Activated T-cell treated with anti-CD3 and anti-CD28 coated beads, Interleukin-2, amount 50 U/mL, for 1 hour (primary cell): ENCODE measurements around the gene SLX9.
"Not testable (repeated sequence)": the region's sequence is repeated elsewhere in the genome, so short reads cannot be mapped to it uniquely, and the experiment has no call there.

Experiments used
- DNase-seq: peaks from one replicate; pipeline ENCODE4 v3.0.0-alpha.2; 2020

SLX9 gene

DNA sequence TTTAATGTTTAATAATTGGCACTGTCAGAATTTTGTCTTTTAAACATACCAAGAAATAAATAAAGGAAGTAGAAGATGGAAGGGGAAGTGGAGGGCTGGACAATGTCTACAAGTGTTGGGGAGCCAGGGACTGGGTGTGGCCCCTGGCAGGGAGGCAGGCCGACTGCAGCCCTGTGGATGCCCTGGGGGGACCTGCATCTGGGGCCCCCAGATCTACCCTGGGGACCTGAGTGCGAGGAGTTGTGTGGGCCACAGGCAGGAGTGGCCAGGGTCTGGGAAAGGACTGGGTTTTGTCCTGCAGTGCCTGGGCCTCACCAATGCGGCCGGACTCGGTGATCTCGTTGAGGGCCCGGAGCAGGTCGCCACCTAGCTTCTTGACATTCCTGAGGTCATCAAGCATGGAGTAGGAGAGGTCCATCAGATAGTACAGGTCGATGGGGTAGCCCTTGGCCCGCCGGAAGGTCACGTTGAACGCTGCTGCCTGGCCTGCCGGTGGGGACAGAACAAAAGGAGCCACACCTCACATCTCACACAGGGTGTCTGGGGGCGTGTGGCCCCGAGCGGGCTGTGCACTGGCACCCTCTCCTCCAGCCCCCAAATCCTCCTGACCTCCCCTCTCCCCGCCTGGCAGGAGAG is 36.7 kb upstream of the SLX9 start:
- DNase-seq = no peak

DNA sequence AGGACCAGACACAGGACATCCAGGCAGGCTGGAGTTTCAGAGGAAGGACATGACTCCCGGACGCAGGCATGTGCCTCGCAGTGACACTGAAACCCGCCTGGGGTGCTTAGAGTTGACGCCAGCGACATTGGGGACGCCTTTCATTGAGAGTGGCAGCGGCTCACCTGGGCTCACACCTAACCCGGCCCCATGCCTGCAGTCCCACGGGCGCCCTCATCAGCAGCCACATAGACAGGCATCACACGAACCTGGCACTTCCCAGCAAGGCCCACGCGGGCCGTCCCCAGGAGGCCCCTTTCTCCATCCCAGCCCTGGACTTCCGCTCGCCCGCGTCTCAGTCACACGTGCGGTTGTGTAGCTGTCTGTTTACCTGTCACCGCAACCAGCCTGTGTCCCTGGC is 36.1 kb upstream of the SLX9 start:
- DNase-seq = no peak

DNA sequence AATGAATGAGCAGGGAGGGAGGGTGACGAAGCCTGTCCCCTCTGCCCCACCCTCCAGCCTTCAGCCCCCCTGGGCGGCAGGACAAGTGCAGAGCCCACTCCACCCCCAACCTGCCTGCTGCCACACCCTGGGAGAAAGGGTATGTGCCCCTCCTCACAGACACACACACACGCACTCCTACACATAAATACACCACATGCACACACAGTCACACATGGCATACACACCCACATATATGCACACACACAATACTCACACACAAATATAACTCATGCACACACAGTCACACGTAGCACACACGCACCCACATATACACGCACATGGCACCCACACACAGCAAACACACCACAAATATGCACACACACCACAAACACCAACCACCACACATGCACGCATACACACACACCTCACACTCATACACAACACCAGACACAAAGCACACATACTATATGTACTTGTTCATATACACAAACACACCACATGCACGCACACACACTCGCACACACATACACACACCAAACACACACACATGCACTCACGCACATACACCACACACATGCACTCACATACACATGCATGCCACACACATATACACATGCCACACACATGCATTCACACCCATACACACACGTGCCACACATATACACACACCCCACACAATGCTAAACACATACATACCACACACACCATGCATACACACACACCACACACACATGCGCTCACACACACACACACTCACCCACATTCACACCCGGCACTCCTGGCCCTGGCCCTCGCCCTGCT is 35.5 kb upstream of the SLX9 start:
- DNase-seq = no peak

DNA sequence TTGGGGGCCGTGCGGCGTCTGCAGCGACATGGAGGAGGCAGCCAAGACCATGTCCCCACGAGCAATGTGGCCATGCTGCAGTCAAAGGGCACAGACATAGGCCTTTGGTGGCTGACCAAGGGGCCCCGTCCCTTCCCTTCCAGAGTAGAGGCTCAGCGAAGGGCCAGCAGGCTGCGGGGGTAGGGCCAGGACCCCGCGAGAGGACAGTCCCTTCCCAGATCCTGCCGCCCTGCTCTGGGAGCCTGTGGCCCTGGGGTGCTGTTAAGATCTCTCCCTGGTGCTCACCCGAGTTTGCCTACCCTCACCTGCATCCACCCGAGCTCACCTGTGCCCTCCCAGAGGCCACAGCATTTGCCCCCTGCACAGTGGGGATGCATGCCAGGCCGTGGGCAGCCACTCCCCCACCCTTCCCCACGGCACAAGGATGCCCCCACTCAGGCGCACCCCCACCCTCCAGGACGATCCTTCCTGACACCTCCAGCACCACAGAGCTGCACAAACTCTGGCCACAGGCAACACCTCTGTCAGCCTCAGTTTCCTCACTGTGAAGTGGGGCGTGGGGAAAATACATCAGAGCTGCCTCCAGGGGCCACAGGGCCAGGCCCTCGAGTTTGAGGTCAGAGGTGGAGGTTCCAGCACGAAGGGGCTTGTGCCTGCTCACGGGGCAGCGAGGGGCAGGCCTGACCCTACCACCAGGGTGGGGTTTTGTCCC is 34.7 kb upstream of the SLX9 start:
- no peak for DNase-seq

DNA sequence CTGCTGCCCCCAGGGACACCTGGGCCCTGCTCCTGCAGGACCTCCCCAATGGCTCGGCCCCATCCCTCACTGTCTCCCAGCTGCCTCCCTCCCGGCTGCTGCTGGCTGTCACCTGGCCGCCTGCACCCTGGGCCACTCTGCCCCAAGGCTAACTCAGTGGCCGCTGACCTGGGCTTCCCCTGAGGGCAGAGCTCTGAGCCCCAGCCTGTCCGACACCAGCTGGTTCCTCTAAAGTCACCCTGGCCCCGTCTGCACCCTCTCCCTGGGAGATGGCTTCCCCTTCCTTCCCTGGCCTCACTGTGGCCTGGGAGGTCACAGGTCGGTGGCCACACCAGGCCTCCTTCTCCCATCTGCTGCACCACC is 34.1 kb upstream of the SLX9 start:
- DNase-seq = no peak

DNA sequence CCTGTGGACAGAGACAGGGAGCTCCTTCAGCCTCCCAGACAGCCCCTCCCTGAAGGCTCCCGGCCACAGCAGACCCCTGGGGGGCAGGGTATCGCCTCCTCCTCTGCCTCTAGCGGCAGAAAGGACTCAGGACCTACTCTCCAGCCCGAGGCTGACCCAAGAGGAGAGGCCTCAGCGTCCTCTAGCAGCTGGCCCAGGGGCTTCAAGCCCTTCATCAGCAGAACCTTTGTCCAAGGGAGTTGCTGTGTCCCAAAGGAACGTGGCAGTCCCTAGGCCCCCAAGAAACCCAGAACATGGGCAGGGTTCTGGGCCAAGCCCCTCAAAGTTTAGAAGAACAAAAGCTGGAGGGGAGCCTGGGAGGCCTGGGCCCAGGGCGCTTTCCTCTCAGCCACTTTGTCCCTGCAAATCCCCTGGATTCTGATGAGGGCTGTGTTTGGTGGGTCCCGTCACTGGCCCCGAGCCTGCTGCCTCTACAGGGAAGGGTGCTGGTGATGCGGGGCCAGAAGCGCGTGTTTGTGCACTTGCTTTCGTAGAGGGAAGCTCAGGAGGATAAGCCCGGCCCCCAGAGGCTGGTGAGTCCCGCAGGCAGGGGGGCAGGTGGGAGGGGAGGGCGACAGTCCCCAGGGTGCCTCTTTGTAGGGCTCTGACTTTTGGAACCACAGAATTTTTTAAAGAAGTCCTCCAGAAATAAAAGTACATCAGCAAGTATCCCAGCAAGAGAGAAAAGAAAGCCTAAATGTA is 32.4 kb upstream of the SLX9 start:
- no peak for DNase-seq

DNA sequence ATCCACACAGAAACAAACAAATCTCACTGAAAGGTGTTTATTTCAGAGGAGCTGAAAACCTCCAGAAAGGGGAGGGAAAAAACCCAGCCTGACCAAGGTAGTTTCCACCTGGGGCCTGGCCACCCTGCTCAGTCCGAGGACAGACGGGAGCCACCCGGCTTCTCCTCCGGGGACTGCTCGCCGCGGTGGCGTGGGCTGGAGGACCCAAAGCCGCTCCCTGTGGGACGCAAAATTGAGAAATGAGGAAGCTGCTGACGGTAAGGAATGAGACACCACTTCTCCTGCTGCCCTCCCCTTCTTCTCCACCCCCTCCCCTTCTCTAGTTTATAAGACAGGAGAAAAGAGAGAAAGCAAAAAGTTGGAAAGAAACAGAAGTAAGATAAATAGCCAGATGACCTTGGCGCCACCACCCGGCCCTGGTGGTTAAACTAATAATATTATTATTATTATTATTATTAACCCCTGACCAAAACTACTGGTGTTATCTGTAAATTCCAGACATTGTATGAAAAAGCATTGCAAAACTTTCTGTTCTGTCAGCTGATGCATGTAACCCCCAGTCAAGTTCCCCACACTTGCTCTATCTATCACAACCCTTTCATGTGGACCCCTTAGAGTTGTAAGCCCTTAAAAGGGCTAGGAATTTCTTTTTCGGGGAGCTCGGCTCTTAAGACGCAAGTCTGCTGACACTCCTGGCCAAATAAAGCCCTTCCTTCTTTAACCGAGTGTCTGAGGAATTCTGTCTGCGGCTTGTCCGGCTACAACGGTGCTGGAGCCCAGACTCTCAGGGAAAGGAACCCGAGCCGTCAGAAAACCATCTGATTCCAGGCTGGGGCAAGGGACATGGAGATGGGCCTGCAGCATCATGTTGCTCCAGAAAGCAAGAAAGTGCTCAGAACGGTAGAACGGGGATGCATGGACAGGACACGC is 31.6 kb upstream of the SLX9 start:
- DNase-seq = no peak

DNA sequence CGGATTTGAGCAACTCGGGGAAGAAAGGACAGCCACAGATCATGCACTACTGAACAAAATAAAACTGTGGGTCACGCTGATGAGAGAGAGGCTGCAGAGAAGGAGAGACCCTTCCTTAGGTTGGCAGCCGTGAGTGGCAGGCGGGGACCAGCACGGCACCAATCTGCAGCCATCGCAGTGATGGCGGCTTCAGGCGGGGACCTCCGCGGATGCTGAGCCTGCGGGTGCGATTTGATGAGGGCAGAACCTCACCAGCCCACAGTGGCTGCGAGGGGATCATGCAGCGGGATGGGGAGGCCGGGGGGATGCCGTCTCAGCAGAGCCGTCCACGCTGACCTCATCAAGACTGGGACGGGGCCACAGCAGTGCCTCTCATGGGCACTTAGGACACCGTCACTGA is 30.9 kb upstream of the SLX9 start:
- DNase-seq = no peak

DNA sequence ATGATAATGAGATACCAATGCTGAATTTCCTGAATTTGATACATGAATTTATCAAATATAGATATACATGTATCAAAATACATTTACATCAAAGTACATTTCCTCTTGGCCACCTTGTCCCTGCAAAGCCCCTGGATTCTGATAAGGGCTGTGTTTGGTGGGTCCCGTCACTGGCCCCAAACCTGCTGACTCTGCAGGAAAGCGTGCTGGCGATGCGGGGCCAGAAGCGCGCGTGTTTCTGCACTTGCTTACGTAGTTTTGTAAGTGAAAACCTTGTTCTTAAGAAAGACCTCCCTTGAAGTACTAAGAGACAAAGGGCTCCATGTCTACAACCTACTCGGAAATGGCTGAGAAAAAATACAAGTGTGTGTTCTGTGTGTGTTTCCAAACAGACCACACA is 30.1 kb upstream of the SLX9 start:
- no peak for DNase-seq

DNA sequence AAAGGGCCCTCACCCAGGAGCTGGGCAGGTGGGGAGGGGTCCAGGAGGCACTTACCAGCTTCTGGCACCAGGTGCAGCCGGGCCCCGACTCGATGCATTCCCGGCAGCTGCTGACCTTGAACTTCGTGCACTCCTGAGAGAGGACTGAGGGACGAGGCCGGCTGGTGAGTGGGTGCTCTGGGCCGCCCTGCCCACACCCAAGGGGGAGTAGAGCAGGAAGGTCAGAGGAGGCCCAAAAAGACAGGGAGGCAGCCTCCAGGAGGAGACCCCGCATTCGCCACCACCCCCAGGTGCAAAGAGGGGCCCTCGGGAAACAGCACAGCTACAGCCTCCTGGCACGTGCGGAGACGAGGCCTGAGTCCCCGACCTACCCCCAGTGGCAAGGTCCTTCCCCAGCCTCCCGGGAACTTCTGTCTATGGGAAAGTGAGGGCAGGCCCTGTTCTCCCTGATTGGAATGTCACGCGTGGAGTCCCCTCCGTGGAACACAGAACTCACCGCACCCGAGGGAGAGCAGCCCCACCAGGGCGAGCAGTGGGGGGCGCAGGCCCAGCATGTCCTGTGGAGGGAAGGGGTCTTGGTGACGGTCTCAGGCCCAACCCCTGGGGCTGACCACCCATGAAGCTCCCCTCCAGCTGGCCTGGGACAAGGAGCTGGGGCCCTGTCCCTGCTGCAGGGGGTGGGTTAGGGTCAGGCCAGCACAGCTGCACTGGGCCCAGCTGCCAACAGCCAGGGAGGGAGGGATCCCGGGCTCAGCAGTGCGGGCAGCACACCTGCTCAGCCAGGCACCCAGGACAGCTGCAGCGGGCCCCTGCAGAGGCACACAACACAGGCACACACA is 29.4 kb upstream of the SLX9 start:
- DNase-seq = no peak

DNA sequence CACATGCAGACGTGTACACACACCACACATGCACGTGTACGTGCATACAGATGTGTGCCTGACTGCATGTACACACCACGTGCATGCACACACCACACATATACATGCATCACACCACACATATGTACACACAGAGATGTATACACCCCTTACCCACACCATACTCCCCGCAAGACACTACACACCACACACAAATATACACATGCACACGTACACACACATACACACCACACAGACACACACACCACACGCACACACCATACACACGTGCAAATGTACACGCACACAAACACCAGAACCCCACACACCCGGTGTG is 28.8 kb upstream of the SLX9 start:
- no peak for DNase-seq

DNA sequence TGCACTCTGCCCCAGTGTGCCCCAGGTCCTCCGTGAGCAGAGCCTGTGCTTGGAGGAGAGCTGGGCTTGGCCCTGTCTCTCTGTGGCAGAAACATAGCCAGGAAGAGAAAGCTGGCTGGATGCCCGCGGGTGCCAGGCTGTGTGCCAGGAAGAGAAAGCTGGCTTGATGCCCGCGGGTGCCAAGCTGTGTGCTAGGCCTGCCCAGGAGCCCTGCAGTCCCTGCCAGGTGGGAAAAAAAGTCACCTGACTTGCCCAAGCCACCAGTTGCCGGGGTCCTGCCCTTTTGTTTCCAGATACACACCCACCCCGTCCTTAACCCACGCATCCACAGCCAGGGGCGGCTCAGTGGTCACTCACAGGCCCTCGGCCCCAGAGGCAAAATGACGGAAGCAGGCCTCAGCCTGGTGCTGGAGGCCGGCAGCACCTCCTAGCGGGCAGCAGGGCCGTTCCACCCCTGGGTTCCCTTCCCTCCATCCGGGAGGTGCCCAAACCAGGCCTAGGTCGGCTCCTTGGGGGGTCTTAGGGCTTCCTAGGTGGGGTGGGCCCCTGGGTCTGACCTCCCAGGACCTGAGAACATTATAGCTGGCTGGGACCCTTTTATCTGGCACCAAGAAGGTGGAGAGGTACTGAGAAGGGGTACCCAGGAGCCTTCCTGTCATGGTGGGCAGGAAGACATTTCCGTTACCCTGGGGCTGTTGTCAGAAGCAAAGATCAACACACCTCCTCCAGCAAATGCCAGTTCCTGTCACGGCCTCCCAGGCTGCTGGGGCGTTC is 28.3 kb upstream of the SLX9 start:
- peak; percentile 70 for DNase-seq

DNA sequence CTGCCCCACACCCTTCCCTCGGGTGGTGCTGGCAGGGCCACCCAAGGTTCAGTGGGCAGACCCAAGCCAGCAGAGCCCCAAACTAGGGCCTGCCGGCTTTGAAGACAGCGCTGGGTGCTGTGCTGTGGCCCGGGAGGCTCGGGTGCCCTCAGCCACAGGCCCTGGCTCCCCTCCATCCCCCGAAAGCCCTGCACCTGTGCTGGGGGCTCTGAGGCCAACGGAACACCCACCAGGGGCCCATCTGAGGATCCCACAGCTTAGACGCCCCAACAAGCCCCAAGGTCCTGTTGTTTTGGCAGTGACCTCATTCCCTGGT is 27.7 kb upstream of the SLX9 start:
- no peak for DNase-seq

DNA sequence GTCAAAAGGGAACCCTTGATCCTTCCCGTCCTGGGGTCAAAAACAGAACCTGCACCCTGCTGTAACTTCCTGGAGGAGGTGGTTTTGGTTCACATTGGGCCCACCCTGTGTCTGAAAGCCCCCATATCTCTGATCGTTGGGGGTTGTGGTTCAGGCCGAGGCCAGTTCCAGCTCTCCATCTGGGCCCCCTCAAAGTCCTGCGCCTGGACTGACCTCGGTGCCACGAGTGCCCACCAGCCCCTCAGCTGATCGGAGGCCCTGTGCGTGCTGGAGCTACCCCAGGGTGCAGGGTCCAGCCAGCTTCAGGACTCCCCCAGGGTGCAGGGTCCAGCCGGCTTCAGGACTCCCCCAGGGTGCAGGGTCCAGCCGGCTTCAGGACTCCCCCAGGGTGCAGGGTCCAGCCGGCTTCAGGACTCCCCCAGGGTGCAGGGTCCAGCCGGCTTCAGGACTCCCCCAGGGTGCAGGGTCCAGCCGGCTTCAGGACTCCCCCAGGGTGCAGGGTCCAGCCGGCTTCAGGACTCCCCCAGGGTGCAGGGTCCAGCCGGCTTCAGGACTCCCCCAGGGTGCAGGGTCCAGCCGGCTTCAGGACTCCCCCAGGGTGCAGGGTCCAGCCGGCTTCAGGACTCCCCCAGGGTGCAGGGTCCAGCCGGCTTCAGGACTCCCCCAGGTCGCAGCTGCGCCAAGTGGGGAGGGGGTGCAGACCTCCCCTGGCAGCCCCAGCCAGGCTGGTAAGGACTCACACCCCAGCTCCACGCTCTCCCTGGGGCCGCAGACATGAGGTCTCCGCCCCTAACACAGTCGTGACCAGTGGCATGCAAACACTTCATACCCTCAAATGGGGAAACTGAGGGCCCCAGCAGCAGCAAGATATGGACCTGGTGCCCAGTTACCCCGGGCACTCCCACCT is 27.1 kb upstream of the SLX9 start:
- DNase-seq = not testable (repeated sequence)

DNA sequence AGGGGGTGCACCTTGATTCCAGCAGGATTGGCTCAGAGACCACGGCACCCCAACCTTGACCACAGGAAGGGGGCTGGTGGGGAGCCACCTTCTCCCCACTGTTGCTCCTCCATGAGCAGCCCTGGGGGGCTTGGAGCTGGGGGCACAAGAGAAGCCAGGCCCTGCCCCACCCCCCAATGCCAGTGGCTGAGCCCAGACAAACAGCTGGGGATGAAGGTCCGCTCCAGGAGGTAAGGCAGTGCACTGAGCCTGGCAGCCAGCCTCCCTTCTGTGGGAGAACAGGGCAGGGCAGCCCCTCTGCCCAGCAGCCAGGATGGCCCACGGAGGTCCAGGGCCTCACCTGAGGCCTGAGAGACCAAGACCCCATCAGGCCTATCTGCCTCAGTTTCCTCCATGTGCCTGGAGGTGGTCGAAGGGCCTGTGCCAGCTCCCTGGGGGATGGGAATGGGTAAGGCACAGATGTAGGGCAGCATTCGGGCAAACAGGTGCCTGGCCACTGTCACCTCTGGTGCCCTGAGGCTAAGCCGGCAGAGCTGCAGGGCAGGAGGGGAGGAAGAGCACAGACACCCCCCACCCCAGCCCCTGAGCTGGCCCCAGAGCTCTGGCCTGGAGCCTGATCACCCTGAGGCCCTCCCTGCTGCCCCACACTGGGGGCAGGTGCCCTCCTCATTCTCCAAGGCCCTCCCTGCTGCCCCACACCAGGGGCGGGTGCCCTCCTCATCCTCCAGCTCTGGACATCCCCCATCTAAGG is 26.2 kb upstream of the SLX9 start:
- DNase-seq = no peak

DNA sequence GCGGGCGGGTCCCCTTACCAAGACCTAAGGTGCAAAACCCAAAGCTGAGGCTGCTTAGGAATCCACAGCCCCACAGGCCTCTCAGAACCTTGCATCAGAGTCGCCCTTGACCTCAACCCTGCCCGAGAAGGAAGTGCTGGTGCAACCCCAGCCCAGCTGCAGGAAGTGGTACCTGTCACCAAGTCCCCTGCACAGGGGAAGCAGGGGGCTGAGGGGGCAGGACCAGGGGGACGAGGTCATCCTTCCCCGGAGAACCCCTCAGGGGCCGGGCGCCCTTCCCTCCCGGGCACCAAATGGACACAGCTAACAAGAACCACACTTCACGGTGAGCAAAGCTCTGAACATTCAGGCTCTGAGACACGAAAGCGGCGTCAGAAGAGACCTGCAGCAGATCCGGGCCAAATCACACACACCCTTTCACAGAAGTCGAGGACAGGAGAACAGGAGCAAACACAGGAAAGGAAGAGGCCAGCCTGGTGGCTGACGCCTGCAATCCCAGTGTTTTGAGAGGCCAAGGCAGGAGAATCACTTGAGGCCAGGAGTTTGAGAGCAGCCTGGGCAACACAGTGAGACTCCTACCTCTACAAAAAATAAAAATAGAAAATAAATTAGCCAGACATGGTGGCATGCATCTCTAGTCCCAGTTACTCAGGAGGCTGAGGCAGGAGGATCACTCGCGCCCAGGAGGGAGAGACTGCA is 25.5 kb upstream of the SLX9 start:
- peak; percentile 57 for DNase-seq

DNA sequence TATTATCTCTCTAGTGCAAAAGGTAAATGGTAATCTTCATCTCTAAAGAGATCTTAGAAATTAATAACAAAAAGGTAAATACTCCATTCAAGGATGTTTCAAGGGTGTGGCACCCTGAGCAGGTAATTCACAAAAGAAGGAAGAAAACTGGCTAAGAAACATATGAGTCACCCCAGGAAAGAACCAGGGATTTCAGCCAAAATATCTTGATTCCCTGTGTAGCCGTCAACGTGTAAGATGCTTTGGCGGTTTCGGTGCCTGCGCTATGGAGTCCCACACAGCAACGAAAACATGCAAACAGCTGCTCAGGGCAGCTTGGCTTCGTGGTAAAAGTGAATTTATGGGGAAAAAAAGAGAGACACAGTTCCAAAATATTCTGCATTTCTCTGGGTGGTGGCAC is 22.9 kb upstream of the SLX9 start:
- DNase-seq = no peak

DNA sequence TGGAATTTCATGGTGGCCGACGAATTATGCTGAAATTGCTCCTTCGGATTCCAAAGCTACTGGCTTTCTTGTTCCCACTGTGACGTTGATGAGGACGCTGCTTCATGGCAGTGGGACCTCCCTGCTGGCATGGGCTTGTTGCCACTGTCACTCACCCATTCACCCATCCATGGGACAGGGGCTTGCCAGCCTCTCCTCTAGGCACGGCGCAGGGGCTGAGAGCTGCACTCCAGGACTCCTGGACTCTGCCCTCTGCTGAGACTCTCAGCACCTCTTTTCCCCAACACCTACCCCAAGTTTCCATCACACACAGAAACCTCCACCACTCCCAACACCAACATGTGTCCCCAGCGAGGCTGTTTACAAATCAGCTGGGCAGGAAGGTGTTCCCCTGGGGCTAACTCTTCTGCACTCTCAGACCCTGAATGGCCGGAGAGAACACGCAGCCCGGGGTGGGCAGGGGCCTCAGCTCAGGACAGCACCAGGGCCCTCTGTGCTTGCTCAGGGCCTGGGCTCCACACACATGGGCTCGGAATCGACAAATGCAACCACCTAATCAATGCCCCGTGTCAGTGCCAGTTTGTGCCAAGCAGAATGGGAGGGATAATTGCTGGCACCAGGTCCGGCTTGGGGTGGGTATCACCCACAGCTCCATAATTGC is 22.3 kb upstream of the SLX9 start:
- DNase-seq = no peak
